Esophagus squamous epithelium (tissue), 4 donors: ENCODE measurements around the gene CEACAM16.

Source experiments
- CTCF ChIP-seq, 6 experiments: fragments of 450-650 bp in 4 of 6; fragments of 200-600 bp in 2 of 6; sonication (generic) in 2 of 6; IDR thresholded peaks; one replicate each; pipeline ENCODE4 v1.5.1; 2016 to 2019; ENCODE audit warnings: antibody characterized with exemption in 6 of 6, mild to moderate bottlenecking in 4 of 6, moderate library complexity in 4 of 6
- POLR2A ChIP-seq, 4 donors: fragments of 450-650 bp; IDR thresholded peaks; one replicate each; pipeline ENCODE4 v1.6.1; 2017; ENCODE audit warnings: antibody characterized with exemption in 4 of 4, mild to moderate bottlenecking in 4 of 4, moderate library complexity in 3 of 4

GRCh38 chr19:44744871-44745332, 46.0 kb downstream of the CEACAM16 start:
- TF ChIP-seq CTCF (IDR thresholded peaks at IDR 0.05), result no peak
- no peak for TF ChIP-seq POLR2A (IDR thresholded peaks at IDR 0.05)
